HL-60 (cell line): ENCODE results near the gene SEPTIN10.

Experiments
- DNase-seq, 2 experiments: peaks; one replicate each; pipeline ENCODE4 v3.0.0-alpha.2; 2010 to 2020; ENCODE audit warnings: low read depth in 1 of 2, low spot score in 1 of 2
- H3K27ac ChIP-seq: fragments of 250-450 bp; sonication (Bioruptor Pico); replicated peaks from 2 replicates; pipeline ENCODE4 v1.5.1; 2020; ENCODE audit warnings: mild to moderate bottlenecking, moderate library complexity
- H3K27me3 ChIP-seq: fragments of 250-450 bp; sonication (Bioruptor Pico); 2 replicates; pipeline ENCODE4 v1.5.1; 2021; ENCODE audit warnings: mild to moderate bottlenecking, moderate library complexity; ENCODE audit not compliant: insufficient read depth, poor library complexity, severe bottlenecking
- H3K4me3 ChIP-seq: replicated peaks from 2 replicates; pipeline ENCODE4 v1.5.1; 2011; ENCODE audit warnings: mild to moderate bottlenecking, control low read depth, low read length; ENCODE audit not compliant: insufficient read depth
- CTCF ChIP-seq: IDR thresholded peaks from one replicate; pipeline ENCODE4 v1.5.1; 2011; ENCODE audit warnings: low read length, control low read depth, inconsistent platforms; ENCODE audit not compliant: insufficient read depth
- GABPA ChIP-seq: IDR thresholded peaks from 2 replicates; pipeline ENCODE4 v1.6.1; 2012; ENCODE audit warnings: low read depth
- POLR2AphosphoS5 ChIP-seq: IDR thresholded peaks from 2 replicates; pipeline ENCODE4 v1.6.1; 2012; ENCODE audit warnings: low read depth
- REST ChIP-seq: IDR thresholded peaks from 2 replicates; pipeline ENCODE4 v1.6.1; 2012; ENCODE audit warnings: low read depth; ENCODE audit not compliant: insufficient replicate concordance
- SPI1 ChIP-seq: IDR thresholded peaks from 2 replicates; pipeline ENCODE4 v1.6.1; 2012; ENCODE audit warnings: low read depth, mild to moderate bottlenecking, borderline replicate concordance

SEPTIN10 gene

GRCh38 chr2:109519513-109519912 is 94.3 kb downstream of the SEPTIN10 start:
- Histone ChIP-seq H3K27ac (no peak overlapping the region), H3K4me3 (no peak overlapping the region), H3K27me3 (no peaks in the 10 kb centered on the region)
- DNase-seq: no peak
- TF ChIP-seq POLR2AphosphoS5 (no peak), REST (no peak), GABPA (no peak), SPI1 (no peak), CTCF (no peak)

GRCh38 chr2:109517118-109517889 is 96.5 kb downstream of the SEPTIN10 start:
- Histone ChIP-seq H3K27me3 (no peaks in the 10 kb centered on the region), H3K4me3 (no peak overlapping the region), H3K27ac (no peak overlapping the region)
- TF ChIP-seq CTCF: no peak
- no peak for TF ChIP-seq GABPA
- TF ChIP-seq REST: no peak
- no peak for TF ChIP-seq SPI1
- no peak for TF ChIP-seq POLR2AphosphoS5
- DNase-seq: no peak

GRCh38 chr2:109516445-109517117 is 97.2 kb downstream of the SEPTIN10 start:
- no peak for TF ChIP-seq GABPA
- peak; percentile 51 for TF ChIP-seq CTCF
- no peak overlapping the region for H3K27ac ChIP-seq
- no peak overlapping the region for H3K4me3 ChIP-seq
- no peaks in the 10 kb centered on the region for H3K27me3 ChIP-seq
- DNase-seq: peak in 1 of 2 experiments; percentile 48
